Measurements from ENCODE around the gene NAE1.

DNA sequence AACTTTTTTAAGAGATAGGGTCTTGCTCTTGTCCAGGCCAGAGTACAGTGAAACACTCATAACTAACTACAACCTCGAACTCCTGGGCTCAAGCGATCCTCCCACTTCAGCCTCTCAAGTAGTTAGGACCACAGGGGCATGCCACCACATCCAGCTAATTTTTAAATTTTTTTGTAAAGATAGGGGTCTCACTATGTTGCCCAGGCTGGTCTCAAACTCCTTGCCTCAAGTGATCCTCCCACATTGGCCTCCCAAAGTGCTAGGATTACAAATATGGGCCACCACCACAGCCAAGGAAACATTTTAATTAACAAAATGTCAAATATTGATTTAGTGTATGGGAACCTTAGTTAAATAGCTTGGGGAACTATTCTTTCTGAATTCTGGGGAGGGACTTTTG, 76.6 kb downstream of the NAE1 start:
- TF ChIP-seq, protein P1, sequence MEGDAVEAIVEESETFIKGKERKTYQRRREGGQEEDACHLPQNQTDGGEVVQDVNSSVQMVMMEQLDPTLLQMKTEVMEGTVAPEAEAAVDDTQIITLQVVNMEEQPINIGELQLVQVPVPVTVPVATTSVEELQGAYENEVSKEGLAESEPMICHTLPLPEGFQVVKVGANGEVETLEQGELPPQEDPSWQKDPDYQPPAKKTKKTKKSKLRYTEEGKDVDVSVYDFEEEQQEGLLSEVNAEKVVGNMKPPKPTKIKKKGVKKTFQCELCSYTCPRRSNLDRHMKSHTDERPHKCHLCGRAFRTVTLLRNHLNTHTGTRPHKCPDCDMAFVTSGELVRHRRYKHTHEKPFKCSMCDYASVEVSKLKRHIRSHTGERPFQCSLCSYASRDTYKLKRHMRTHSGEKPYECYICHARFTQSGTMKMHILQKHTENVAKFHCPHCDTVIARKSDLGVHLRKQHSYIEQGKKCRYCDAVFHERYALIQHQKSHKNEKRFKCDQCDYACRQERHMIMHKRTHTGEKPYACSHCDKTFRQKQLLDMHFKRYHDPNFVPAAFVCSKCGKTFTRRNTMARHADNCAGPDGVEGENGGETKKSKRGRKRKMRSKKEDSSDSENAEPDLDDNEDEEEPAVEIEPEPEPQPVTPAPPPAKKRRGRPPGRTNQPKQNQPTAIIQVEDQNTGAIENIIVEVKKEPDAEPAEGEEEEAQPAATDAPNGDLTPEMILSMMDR (IDR thresholded peaks at IDR 0.05): no peak
- TF ChIP-seq, protein P2, sequence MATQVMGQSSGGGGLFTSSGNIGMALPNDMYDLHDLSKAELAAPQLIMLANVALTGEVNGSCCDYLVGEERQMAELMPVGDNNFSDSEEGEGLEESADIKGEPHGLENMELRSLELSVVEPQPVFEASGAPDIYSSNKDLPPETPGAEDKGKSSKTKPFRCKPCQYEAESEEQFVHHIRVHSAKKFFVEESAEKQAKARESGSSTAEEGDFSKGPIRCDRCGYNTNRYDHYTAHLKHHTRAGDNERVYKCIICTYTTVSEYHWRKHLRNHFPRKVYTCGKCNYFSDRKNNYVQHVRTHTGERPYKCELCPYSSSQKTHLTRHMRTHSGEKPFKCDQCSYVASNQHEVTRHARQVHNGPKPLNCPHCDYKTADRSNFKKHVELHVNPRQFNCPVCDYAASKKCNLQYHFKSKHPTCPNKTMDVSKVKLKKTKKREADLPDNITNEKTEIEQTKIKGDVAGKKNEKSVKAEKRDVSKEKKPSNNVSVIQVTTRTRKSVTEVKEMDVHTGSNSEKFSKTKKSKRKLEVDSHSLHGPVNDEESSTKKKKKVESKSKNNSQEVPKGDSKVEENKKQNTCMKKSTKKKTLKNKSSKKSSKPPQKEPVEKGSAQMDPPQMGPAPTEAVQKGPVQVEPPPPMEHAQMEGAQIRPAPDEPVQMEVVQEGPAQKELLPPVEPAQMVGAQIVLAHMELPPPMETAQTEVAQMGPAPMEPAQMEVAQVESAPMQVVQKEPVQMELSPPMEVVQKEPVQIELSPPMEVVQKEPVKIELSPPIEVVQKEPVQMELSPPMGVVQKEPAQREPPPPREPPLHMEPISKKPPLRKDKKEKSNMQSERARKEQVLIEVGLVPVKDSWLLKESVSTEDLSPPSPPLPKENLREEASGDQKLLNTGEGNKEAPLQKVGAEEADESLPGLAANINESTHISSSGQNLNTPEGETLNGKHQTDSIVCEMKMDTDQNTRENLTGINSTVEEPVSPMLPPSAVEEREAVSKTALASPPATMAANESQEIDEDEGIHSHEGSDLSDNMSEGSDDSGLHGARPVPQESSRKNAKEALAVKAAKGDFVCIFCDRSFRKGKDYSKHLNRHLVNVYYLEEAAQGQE (IDR thresholded peaks at IDR 0.05; ENCODE audit: insufficient read depth in 1 of 2, low read depth in 2 of 2, low read length in 1 of 2): no peak
- no peak for TF ChIP-seq TCF7L2 (IDR thresholded peaks at IDR 0.05; ENCODE audit: low read depth, low read length)
